ENCODE results near the gene PROB1.

DNA sequence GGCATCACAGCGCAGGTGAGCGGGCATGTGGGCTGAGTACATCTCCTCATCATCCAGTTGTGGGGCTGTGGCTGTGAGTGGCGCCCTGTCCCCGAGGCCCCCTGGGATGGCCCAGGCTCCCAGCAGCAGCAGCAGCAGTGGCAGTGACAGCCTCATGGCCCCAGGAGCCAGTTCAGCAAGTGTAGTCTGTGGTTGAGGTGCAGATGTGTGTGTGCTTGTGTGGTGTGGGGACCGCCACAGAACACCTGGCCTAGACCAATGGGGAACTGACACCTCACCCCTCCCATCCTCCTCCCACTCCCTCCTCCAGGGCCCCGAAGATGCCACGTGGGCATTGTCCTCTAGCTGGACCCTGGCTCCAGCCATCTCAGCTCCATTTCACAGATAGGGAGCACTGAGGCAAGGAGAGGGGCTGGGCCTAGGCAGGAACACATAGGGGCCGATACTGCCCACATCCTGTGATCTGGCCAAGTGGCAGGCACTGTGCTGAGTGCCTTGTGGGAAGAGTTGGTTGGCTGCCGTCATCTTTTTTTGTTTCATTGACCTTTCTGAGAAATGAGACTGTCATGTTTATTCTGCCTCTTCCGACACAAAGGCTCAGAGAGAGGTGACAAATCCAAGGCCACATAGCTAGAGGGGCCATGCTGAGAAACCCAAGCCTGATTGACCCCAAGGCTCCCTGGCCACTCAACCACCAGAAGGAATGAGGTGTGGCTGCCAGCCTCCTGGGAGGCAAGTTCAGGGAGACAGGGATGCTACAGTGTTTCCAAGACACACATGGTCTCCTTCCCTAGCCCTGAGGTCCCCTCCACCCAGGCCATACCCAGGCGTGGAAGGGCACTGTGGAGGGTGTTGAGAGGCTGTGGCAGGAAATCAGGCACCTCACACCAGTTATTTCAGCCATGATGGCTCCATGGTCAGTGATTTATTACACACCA lies 4.9 kb downstream of the PROB1 start, which contains the start of gene MZB1:
- TF ChIP-seq POLR2H (tag; IDR thresholded peaks at IDR 0.05; ENCODE audit: low read depth) = no peak
- TF ChIP-seq, protein P1, sequence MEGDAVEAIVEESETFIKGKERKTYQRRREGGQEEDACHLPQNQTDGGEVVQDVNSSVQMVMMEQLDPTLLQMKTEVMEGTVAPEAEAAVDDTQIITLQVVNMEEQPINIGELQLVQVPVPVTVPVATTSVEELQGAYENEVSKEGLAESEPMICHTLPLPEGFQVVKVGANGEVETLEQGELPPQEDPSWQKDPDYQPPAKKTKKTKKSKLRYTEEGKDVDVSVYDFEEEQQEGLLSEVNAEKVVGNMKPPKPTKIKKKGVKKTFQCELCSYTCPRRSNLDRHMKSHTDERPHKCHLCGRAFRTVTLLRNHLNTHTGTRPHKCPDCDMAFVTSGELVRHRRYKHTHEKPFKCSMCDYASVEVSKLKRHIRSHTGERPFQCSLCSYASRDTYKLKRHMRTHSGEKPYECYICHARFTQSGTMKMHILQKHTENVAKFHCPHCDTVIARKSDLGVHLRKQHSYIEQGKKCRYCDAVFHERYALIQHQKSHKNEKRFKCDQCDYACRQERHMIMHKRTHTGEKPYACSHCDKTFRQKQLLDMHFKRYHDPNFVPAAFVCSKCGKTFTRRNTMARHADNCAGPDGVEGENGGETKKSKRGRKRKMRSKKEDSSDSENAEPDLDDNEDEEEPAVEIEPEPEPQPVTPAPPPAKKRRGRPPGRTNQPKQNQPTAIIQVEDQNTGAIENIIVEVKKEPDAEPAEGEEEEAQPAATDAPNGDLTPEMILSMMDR (IDR thresholded peaks at IDR 0.05 in 2 of 3, conservative IDR thresholded peaks at IDR 0.05 in 1 of 3; ENCODE audit: insufficient read depth in 2 of 3, low read depth in 1 of 3, low read length in 3 of 3) = no peak
